ENCODE measurements around the gene BOC.

The BOC gene

GRCh38 chr3:113277414-113277813 is 66.1 kb downstream of the BOC start:
- no peak overlapping the region for H3K4me3 ChIP-seq (ENCODE audit: low read depth in 1 of 2, low read length in 2 of 2)
- no peak overlapping the region for H3K27ac ChIP-seq (ENCODE audit: low read length)
- H3K27me3 ChIP-seq (ENCODE audit: insufficient read depth, low read length, poor library complexity) = no peaks in the 10 kb centered on the region
- H3K9me3 ChIP-seq (ENCODE audit: insufficient read depth, low read length, severe bottlenecking) = no peaks in the 10 kb centered on the region
- no peak overlapping the region for H3K9ac ChIP-seq (ENCODE audit: low read depth, low read length)
- ATAC-seq (ENCODE audit: insufficient read depth, low read depth) (no peak), DNase-seq (no peak)
- no peak overlapping the region for H2AFZ ChIP-seq (ENCODE audit: low read depth, low read length)
- H3K79me2 ChIP-seq (ENCODE audit: insufficient read depth, low read length) = no peaks in the 10 kb centered on the region
- no peaks in the 10 kb centered on the region for H4K20me1 ChIP-seq (ENCODE audit: insufficient read depth, low read length)
- H3K4me1 ChIP-seq (ENCODE audit: insufficient read depth, low read length) = no peaks in the 10 kb centered on the region
- TF ChIP-seq CTCF (IDR thresholded peaks at IDR 0.05; ENCODE audit: borderline replicate concordance, extremely low read depth, low read length, poor library complexity, severe bottlenecking) (no peak), EZH2 (IDR thresholded peaks at IDR 0.05; ENCODE audit: borderline replicate concordance, low read depth, low read length, severe bottlenecking) (no peak)
- H3K4me2 ChIP-seq (ENCODE audit: insufficient read depth, low read length) = no peak overlapping the region
- no peaks in the 10 kb centered on the region for H3K36me3 ChIP-seq (ENCODE audit: insufficient read depth, low read length)

GRCh38 chr3:113277941-113278598 is 66.7 kb downstream of the BOC start:
- ATAC-seq (ENCODE audit: insufficient read depth, low read depth) (no peak), DNase-seq (no peak)
- H3K27ac ChIP-seq (ENCODE audit: low read length) = no peak overlapping the region
- H3K27me3 ChIP-seq (ENCODE audit: insufficient read depth, low read length, poor library complexity) = no peaks in the 10 kb centered on the region
- no peaks in the 10 kb centered on the region for H3K79me2 ChIP-seq (ENCODE audit: insufficient read depth, low read length)
- no peak overlapping the region for H3K4me2 ChIP-seq (ENCODE audit: insufficient read depth, low read length)
- no peak overlapping the region for H2AFZ ChIP-seq (ENCODE audit: low read depth, low read length)
- TF ChIP-seq CTCF (IDR thresholded peaks at IDR 0.05; ENCODE audit: borderline replicate concordance, extremely low read depth, low read length, poor library complexity, severe bottlenecking) (peak; percentile 8), EZH2 (IDR thresholded peaks at IDR 0.05; ENCODE audit: borderline replicate concordance, low read depth, low read length, severe bottlenecking) (no peak)
- no peaks in the 10 kb centered on the region for H4K20me1 ChIP-seq (ENCODE audit: insufficient read depth, low read length)
- H3K9ac ChIP-seq (ENCODE audit: low read depth, low read length) = no peak overlapping the region
- no peaks in the 10 kb centered on the region for H3K9me3 ChIP-seq (ENCODE audit: insufficient read depth, low read length, severe bottlenecking)
- H3K4me1 ChIP-seq (ENCODE audit: insufficient read depth, low read length) = no peaks in the 10 kb centered on the region
- H3K4me3 ChIP-seq (ENCODE audit: low read depth in 1 of 2, low read length in 2 of 2) = no peak overlapping the region
- H3K36me3 ChIP-seq (ENCODE audit: insufficient read depth, low read length) = no peaks in the 10 kb centered on the region

GRCh38 chr3:113278599-113278955 is 67.2 kb downstream of the BOC start:
- Histone ChIP-seq H3K9me3 (ENCODE audit: insufficient read depth, low read length, severe bottlenecking) (no peaks in the 10 kb centered on the region), H3K4me3 (ENCODE audit: low read depth in 1 of 2, low read length in 2 of 2) (no peak overlapping the region), H3K4me2 (ENCODE audit: insufficient read depth, low read length) (no peak overlapping the region), H3K9ac (ENCODE audit: low read depth, low read length) (no peak overlapping the region), H3K27ac (ENCODE audit: low read length) (no peak overlapping the region), H4K20me1 (ENCODE audit: insufficient read depth, low read length) (no peaks in the 10 kb centered on the region), H3K36me3 (ENCODE audit: insufficient read depth, low read length) (no peaks in the 10 kb centered on the region), H3K4me1 (ENCODE audit: insufficient read depth, low read length) (no peaks in the 10 kb centered on the region), H3K79me2 (ENCODE audit: insufficient read depth, low read length) (no peaks in the 10 kb centered on the region), H2AFZ (ENCODE audit: low read depth, low read length) (no peak overlapping the region), H3K27me3 (ENCODE audit: insufficient read depth, low read length, poor library complexity) (no peaks in the 10 kb centered on the region)
- DNase-seq = no peak
- TF ChIP-seq EZH2 (IDR thresholded peaks at IDR 0.05; ENCODE audit: borderline replicate concordance, low read depth, low read length, severe bottlenecking) (no peak), CTCF (IDR thresholded peaks at IDR 0.05; ENCODE audit: borderline replicate concordance, extremely low read depth, low read length, poor library complexity, severe bottlenecking) (no peak)
- ATAC-seq (ENCODE audit: insufficient read depth, low read depth) = no peak
